CD4-positive, alpha-beta T cell treated with Interleukin-4 for 4 hours (primary cell): ENCODE data around the gene RSPRY1.

Experiments used
- DNase-seq: peaks from one replicate; pipeline ENCODE4 v3.0.0-alpha.2; 2020

The RSPRY1 gene

GRCh38 chr16:57276596-57276995 is 90.5 kb downstream of the RSPRY1 start:
- no peak for DNase-seq

- DNase-seq, result peak; percentile 81
These were observed 91.5 kb downstream of the RSPRY1 start for GRCh38 chr16:57277586-57277985.

GRCh38 chr16:57278494-57278893 is 92.4 kb downstream of the RSPRY1 start:
- no peak for DNase-seq

- no peak for DNase-seq
These were observed 93.9 kb downstream of the RSPRY1 start for GRCh38 chr16:57279780-57280638.

- DNase-seq, result no peak
These were observed 95.7 kb downstream of the RSPRY1 start for GRCh38 chr16:57281791-57282190.

- DNase-seq, result no peak
These were observed 96.5 kb downstream of the RSPRY1 start for GRCh38 chr16:57282510-57283213.

GRCh38 chr16:57283214-57283958 is 97.3 kb downstream of the RSPRY1 start:
- no peak for DNase-seq

- no peak for DNase-seq
These were observed 97.8 kb downstream of the RSPRY1 start for GRCh38 chr16:57283959-57284208.

- DNase-seq, result peak; percentile 38
These were observed 98.3 kb downstream of the RSPRY1 start, which contains the start of gene PLLP for GRCh38 chr16:57284209-57284951. PLLP (minus strand) TSS chr16:57284672; CDS start chr16:57284540, 132 bp downstream.

GRCh38 chr16:57284952-57285363 is 98.8 kb downstream of the RSPRY1 start:
- DNase-seq, result no peak

- no peak for DNase-seq
These were observed 99.2 kb downstream of the RSPRY1 start for GRCh38 chr16:57285379-57285778.

- DNase-seq, result no peak
These were observed 103.5 kb downstream of the RSPRY1 start for GRCh38 chr16:57289391-57290257.
